Measurements from ENCODE around the gene SPIB.
"Not testable (repeated sequence)": the region's sequence is repeated elsewhere in the genome, so short reads cannot be mapped to it uniquely, and the experiment has no call there.

The SPIB gene

GRCh38 chr19:50473336-50473735 lies 54.6 kb downstream of the SPIB start:
- DNase-seq (ENCODE audit: low read depth): not testable (repeated sequence)

- DNase-seq (ENCODE audit: low read depth): no peak
Observed at GRCh38 chr19:50475101-50475568, 56.4 kb downstream of the SPIB start.

- no peak for DNase-seq (ENCODE audit: low read depth)
Observed at GRCh38 chr19:50475736-50476223, 57.0 kb downstream of the SPIB start.

- DNase-seq (ENCODE audit: low read depth): peak; percentile 49
Observed at GRCh38 chr19:50476224-50476906, 57.6 kb downstream of the SPIB start, which contains the start of the genes EMC10 and GARIN5A. TSS of gene EMC10 (plus strand) at chr19:50476507. CDS start at chr19:50476545, 38 bp downstream. TSS of gene GARIN5A (minus strand) at chr19:50476848. CDS start at chr19:50476388, 460 bp downstream.

GRCh38 chr19:50476907-50477238 lies 58.1 kb downstream of the SPIB start:
- no peak for DNase-seq (ENCODE audit: low read depth)

GRCh38 chr19:50477751-50478515 lies 59.2 kb downstream of the SPIB start:
- DNase-seq (ENCODE audit: low read depth): no peak

- no peak for DNase-seq (ENCODE audit: low read depth)
Observed at GRCh38 chr19:50478901-50479715, 60.4 kb downstream of the SPIB start.

GRCh38 chr19:50479761-50480251 lies 61.1 kb downstream of the SPIB start:
- no peak for DNase-seq (ENCODE audit: low read depth)

- no peak for DNase-seq (ENCODE audit: low read depth)
Observed at GRCh38 chr19:50480281-50481111, 61.8 kb downstream of the SPIB start.

Measured in GM04503 (cell line).